Measurements from ENCODE around the gene SMIM20. TPM values are rescaled to one million over a fixed set of nuclear protein-coding genes. Genes with fewer than 3 reads are reported as not detected.

The SMIM20 gene
- total RNA-seq, 1 donor from 2014 or later = 40.1 TPM

DNA sequence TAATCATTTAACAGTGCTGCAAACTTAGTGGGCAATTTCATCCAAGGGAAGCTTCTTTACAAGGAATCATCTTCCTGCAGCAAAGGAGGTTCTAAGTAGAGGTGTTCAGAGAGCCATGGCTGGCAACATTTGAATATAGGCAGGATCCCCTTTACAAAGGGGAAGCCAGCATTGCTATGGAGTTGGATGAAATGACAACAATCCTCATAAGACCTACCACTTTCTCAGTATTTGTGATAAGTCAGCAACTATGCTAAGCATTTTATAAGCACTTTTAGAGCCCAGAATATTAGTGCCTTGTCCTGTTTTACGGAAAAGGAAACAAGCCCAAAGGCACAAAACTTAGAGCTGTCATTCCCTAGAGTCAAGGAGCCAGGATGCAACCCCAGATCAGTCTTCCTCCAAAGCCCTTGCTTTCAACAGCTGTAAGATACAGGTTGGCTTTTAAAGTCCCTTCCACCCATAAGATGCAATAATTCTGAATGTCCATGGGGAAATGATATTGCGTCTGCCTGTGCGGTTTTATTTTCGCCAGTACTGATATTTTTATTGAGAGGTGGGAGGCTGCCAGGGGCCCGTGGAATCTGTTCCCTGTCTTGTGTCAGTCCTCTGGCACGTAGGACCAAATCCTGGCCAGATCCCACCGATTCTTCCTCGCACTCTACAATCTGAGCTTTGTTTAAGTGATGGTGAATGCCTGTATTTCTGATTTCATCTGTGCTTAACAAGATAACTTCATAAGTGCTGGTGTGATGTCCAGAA lies 59.1 kb downstream of the SMIM20 start:
- ATAC-seq (ENCODE audit: poor library complexity) (peak; percentile 18), DNase-seq (peak; percentile 51)
- intact Hi-C loops (cut with DNase I) = no loop called here

DNA sequence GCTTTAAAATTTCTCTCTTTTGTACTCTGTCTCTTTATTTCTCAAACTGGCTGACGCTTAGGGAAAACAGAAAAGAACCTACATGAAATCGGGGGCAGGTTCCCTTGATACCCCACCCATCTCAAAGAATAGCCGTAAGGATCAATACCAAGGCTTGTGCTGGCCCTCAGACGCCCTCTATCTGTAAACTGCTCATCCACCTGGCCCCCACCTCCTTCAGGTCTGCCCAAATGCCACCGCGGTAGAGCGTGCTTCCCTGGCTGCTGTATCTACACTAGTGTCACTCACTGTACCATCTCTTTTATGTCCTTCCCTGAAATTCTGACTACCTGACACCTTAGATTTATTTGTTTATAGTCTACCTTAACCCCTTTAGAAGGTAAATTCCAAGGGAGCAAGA lies 62.8 kb downstream of the SMIM20 start:
- ATAC-seq (ENCODE audit: poor library complexity) = no peak
- intact Hi-C loops (cut with DNase I) = no loop called here
- no peak for DNase-seq

DNA sequence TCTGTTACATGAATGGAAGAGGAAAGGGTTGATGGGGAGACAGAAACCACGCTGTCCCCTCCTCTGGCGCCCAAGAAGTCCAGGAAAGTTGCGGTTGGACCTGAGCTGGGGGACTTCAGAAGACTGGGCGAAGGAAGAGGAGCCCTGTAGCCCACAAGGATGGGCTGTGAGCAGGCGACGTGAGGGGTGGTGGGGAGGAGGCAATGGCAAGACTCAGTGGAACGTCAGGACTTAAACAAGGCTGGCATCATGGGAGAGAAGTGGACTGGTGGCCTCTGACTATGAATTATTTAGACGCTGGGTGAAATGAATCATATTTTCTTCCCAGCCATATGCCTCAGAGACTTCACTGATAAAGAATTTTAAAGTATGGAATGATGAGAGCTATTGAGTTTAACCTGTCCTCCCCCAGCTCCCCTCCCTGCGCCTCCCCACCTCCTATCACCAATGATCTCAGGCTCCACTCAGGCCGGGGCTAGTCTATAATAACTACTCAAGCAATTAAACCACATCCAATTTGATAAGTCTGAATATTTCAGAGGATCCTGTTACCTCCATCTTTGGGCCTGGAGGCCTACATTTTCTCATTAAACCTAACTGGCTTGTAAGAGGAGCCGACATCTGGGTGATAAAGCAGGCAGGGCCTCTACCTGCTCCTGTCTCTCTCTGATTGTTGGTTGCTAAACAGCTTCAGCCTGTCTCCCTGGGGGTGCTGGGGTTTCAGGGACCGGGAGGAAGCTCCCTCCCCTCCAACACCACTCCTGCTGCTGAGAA lies 63.6 kb downstream of the SMIM20 start:
- DNase-seq = no peak
- intact Hi-C loops (cut with DNase I) = no loop called here
- no peak for ATAC-seq (ENCODE audit: poor library complexity)

DNA sequence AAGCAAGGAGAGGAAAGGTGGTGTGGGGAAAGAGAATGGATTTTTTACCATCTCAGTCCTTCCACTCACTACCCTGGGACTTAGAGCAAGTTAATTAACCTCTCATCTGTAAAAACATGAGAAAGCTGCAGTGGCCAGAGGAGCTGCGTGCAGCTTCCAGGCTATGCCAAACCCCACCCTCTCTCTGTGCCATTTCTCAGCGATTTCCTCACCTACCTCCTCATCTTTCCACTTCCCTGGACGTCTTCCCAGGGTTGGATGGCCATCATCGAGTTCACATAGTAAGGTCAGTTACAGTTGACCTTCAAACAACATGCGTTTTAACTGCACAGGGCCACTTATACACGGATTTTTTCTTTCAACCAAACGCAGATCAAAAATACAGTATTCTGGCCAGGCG lies 64.3 kb downstream of the SMIM20 start:
- ATAC-seq (ENCODE audit: poor library complexity) (no peak), DNase-seq (no peak)

More for the DNA sequence above, 64.3 kb downstream of the SMIM20 start:
- intact Hi-C loops (cut with DNase I) = no loop called here

Other genes with a start within 250 kb of the SMIM20 start
- 3.2 TPM for gene SEL1L3, start 51.2 kb upstream of the SMIM20 start, total RNA-seq

Data from Right ventricle myocardium superior (tissue), 1 donor.